C4-2B (cell line): ENCODE measurements around the gene MIOX.

ENCODE experiments used
- ZFX ChIP-seq: fragments of 450-650 bp; IDR thresholded peaks from 2 replicates; pipeline ENCODE4 v1.6.1; 2017
- TF ChIP-seq, protein P1 (sequence below): fragments of 450-650 bp; conservative IDR thresholded peaks from 2 replicates; pipeline ENCODE4 v1.5.1; 2017; ENCODE audit warnings: mild to moderate bottlenecking

DNA sequence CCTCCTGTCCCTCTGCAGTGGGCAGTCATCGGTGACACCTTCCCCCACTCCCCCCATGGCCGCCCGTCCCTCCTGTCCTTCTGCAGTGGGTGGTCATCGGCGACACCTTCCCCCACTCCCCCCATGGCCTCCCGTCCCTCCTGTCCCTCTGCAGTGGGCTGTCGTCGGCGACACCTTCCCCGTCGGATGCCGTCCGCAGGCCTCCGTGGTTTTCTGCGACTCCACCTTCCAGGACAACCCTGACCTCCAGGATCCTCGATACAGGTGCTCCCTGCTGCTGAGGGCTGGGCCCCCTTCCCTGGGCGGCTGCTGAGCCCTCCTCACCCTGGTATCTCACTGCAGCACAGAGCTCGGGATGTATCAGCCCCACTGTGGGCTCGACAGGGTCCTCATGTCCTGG is 2.2 kb downstream of the MIOX start:
- TF ChIP-seq, protein P1, sequence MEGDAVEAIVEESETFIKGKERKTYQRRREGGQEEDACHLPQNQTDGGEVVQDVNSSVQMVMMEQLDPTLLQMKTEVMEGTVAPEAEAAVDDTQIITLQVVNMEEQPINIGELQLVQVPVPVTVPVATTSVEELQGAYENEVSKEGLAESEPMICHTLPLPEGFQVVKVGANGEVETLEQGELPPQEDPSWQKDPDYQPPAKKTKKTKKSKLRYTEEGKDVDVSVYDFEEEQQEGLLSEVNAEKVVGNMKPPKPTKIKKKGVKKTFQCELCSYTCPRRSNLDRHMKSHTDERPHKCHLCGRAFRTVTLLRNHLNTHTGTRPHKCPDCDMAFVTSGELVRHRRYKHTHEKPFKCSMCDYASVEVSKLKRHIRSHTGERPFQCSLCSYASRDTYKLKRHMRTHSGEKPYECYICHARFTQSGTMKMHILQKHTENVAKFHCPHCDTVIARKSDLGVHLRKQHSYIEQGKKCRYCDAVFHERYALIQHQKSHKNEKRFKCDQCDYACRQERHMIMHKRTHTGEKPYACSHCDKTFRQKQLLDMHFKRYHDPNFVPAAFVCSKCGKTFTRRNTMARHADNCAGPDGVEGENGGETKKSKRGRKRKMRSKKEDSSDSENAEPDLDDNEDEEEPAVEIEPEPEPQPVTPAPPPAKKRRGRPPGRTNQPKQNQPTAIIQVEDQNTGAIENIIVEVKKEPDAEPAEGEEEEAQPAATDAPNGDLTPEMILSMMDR, result no peak
- no peak for TF ChIP-seq ZFX
